Vagina (tissue), 2 donors: ENCODE data around the gene LIFR. TPM values are rescaled to one million over a fixed set of nuclear protein-coding genes. Genes with fewer than 3 reads are reported as not detected.

Source experiments
- DNase-seq, 2 donors: peaks; one replicate each; pipeline ENCODE4 v3.0.0-alpha.2; 2017; ENCODE audit errors: extremely low spot score in 2 of 2
- H3K27ac ChIP-seq: fragments of 200-600 bp; sonication (generic); one replicate; pipeline ENCODE4 v1.5.1; 2019
- H3K27me3 ChIP-seq: fragments of 200-600 bp; sonication (generic); one replicate; pipeline ENCODE4 v1.5.1; 2019
- H3K36me3 ChIP-seq, 2 donors: fragments of 200-600 bp; sonication (generic); one replicate each; pipeline ENCODE4 v1.5.1; 2017 to 2019
- H3K4me1 ChIP-seq: fragments of 200-600 bp; sonication (generic); one replicate; pipeline ENCODE4 v1.5.1; 2019
- H3K4me3 ChIP-seq, 2 donors: fragments of 200-600 bp; sonication (generic); 1 replicate in 1 of 2; 2 replicates in 1 of 2; pipeline ENCODE4 v1.5.1; 2016 to 2019
- H3K9me3 ChIP-seq: fragments of 200-600 bp; sonication (generic); one replicate; pipeline ENCODE4 v1.5.1; 2019
- POLR2A ChIP-seq, 2 donors: fragments of 450-650 bp; IDR thresholded peaks; one replicate each; pipeline ENCODE4 v1.6.1; 2017; ENCODE audit warnings: antibody characterized with exemption in 2 of 2, mild to moderate bottlenecking in 2 of 2, moderate library complexity in 2 of 2
- POLR2AphosphoS5 ChIP-seq, 2 donors: sonication (generic); formaldehyde crosslinking; IDR thresholded peaks; one replicate each; pipeline ENCODE4 v1.9.0; 2017; ENCODE audit warnings: antibody characterized with exemption in 2 of 2, mild to moderate bottlenecking in 2 of 2, low read depth in 1 of 2; ENCODE audit not compliant: insufficient read depth in 1 of 2
- intact Hi-C: fragments of 100-400 bp; cut with DNase I; formaldehyde crosslinking; loops from one replicate; pipeline ENCODE4 v1.15.1; 2023
- total RNA-seq: library from RNA; depleted of rRNA; stranded (reverse); fragments of >200 nt; gene quantifications from one replicate; pipeline ENCODE4 v1.2.3, GENCODE V29; 2016
- TF ChIP-seq, protein P1 (sequence below), 3 experiments: fragments of 450-650 bp in 2 of 3; fragments of 200-600 bp in 1 of 3; sonication (generic) in 1 of 3; IDR thresholded peaks; one replicate each; pipeline ENCODE4 v1.5.1; 2017 to 2019; ENCODE audit warnings: antibody characterized with exemption in 3 of 3, mild to moderate bottlenecking in 2 of 3, moderate library complexity in 2 of 3

Gene LIFR
- total RNA-seq, 1 donor from 2014 or later, result 63.3 TPM

DNA sequence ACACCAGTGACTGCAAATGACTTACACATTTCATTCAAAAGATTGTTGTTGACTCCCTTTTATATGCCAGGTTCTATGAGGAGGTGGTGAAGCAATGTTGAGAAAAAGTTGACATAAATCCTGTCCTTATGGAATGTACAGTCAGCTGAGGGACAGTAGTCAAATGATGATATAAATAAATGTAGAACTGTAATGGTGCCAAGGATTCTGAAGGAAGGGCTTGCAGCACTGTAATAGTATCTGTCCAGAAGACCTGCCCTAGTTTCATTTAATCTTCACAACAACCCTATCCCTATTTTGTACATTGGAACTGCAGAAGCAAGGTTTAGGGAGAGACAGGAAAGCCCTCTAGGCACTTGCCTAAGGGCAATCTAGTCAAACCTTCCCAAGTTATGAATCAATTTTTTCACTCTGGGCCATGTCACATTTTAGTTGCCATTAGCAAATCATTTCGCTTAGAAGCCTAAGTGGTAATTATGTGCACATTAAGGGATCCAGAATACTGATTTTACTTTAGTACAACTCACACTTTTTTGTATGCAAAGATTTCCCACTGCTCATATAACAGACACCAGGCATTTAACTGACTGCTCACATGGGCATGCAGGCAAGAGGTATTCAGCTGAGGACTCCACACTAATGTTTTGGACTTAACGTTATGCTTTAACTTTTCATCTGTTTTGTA is 34.5 kb upstream of the LIFR start:
- TF ChIP-seq, protein P1, sequence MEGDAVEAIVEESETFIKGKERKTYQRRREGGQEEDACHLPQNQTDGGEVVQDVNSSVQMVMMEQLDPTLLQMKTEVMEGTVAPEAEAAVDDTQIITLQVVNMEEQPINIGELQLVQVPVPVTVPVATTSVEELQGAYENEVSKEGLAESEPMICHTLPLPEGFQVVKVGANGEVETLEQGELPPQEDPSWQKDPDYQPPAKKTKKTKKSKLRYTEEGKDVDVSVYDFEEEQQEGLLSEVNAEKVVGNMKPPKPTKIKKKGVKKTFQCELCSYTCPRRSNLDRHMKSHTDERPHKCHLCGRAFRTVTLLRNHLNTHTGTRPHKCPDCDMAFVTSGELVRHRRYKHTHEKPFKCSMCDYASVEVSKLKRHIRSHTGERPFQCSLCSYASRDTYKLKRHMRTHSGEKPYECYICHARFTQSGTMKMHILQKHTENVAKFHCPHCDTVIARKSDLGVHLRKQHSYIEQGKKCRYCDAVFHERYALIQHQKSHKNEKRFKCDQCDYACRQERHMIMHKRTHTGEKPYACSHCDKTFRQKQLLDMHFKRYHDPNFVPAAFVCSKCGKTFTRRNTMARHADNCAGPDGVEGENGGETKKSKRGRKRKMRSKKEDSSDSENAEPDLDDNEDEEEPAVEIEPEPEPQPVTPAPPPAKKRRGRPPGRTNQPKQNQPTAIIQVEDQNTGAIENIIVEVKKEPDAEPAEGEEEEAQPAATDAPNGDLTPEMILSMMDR (IDR thresholded peaks at IDR 0.05), result no peak
- no peak for TF ChIP-seq POLR2AphosphoS5 (IDR thresholded peaks at IDR 0.05; ENCODE audit: insufficient read depth in 1 of 2, low read depth in 1 of 2)
- TF ChIP-seq POLR2A (IDR thresholded peaks at IDR 0.05), result no peak
- DNase-seq, result no peak
- no peaks in the 10 kb centered on the region for H3K4me1 ChIP-seq
- H3K27ac ChIP-seq, result no peak overlapping the region
- no peaks in the 10 kb centered on the region for H3K27me3 ChIP-seq
- no peaks in the 10 kb centered on the region for H3K9me3 ChIP-seq
- intact Hi-C loops, result no loop called here
- H3K36me3 ChIP-seq, result no peaks in the 10 kb centered on the region
- no peak overlapping the region for H3K4me3 ChIP-seq

DNA sequence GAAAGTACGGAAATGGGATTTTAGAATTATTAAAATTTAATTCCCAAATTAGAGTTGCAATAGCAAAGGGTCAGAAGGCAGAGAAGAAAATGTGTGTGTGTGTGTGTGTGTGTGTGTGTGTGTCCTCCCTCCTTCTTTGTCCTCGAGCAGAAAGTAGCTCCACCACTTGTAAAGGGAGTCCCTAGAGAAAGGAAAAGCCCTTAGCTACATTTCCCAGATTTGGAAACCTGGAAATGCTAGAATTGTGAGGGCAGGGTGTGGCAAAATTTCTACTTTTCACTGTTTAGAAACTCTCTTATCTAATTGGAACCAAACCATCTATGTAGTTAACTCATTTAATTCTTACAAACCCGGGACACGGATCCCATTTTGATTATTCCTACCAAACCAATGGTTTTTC is 33.2 kb upstream of the LIFR start:
- Histone ChIP-seq H3K4me1 (no peaks in the 10 kb centered on the region), H3K36me3 (no peaks in the 10 kb centered on the region), H3K27ac (no peak overlapping the region), H3K9me3 (no peaks in the 10 kb centered on the region), H3K27me3 (no peaks in the 10 kb centered on the region), H3K4me3 (no peak overlapping the region)
- intact Hi-C loops, result no loop called here
- TF ChIP-seq, protein P1 (IDR thresholded peaks at IDR 0.05), result no peak
- TF ChIP-seq POLR2A (IDR thresholded peaks at IDR 0.05), result no peak
- TF ChIP-seq POLR2AphosphoS5 (IDR thresholded peaks at IDR 0.05; ENCODE audit: insufficient read depth in 1 of 2, low read depth in 1 of 2), result no peak
- DNase-seq, result no peak

DNA sequence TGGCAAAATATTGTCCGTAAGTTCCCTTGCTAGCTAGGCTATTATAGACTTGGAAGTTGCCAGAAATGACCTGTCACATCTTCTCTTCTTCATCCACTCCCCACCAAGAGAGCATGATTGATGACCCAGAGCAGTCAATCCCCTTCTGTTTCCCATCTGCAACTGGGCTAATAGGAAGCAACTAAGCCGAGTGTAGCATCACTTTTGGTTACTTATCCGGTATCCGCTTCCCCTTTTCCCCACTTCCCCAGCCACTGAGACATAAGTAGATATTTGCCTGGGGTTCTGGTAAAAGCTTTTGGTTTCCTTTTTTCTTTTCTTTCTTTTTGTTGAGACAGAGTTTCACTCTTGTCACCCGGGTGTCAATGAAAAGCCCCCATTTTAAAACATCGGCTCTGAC is 29.4 kb upstream of the LIFR start:
- Histone ChIP-seq H3K27ac (no peak overlapping the region), H3K27me3 (no peaks in the 10 kb centered on the region), H3K36me3 (no peaks in the 10 kb centered on the region), H3K4me1 (no peaks in the 10 kb centered on the region), H3K9me3 (no peaks in the 10 kb centered on the region), H3K4me3 (no peak overlapping the region)
- intact Hi-C loops, result no loop called here
- TF ChIP-seq, protein P1 (IDR thresholded peaks at IDR 0.05), result no peak
- TF ChIP-seq POLR2AphosphoS5 (IDR thresholded peaks at IDR 0.05; ENCODE audit: insufficient read depth in 1 of 2, low read depth in 1 of 2) (no peak), POLR2A (IDR thresholded peaks at IDR 0.05) (no peak)
- no peak for DNase-seq

DNA sequence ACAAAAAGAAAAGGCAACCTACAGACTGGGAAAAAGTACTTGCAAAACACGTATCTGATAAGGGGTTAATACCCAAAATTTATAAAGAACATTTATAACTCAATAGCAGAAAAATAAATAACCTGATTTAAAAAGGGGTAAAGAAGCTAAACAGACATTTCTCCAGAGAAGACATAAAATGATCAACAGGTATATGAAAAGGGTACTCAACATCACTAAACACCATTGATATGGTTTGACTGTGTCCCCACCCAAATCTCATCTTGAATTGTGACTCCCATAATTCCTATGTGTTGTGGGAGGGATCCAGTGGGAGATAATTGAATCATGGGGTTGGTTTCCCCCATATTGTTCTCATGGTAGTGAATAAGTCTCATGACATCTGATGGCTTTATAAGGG is 27.1 kb upstream of the LIFR start:
- no peak for DNase-seq
- H3K27ac ChIP-seq, result no peak overlapping the region
- intact Hi-C loops, result no loop called here
- no peaks in the 10 kb centered on the region for H3K36me3 ChIP-seq
- no peaks in the 10 kb centered on the region for H3K9me3 ChIP-seq
- no peak overlapping the region for H3K4me3 ChIP-seq
- H3K4me1 ChIP-seq, result no peaks in the 10 kb centered on the region
- TF ChIP-seq, protein P1 (IDR thresholded peaks at IDR 0.05), result no peak
- TF ChIP-seq POLR2AphosphoS5 (IDR thresholded peaks at IDR 0.05; ENCODE audit: insufficient read depth in 1 of 2, low read depth in 1 of 2), result no peak
- TF ChIP-seq POLR2A (IDR thresholded peaks at IDR 0.05), result no peak
- H3K27me3 ChIP-seq, result no peaks in the 10 kb centered on the region

DNA sequence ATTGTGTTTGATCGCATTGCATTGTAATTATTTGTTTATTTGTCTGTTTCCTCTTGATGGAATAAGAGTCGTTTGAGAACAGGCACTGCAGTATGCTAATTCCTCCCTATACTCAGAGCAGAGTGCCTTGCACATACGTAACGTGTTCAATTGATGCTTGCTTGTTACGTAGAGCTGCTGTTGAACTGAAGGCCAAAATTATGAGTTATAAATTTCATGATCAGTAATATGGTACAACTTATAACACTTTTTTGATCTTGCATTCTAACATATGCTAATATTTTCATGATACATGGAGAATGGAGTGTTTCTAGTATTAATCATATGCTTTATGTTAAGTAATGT is 26.5 kb upstream of the LIFR start:
- intact Hi-C loops, result no loop called here
- Histone ChIP-seq H3K27ac (no peak overlapping the region), H3K4me3 (no peak overlapping the region), H3K9me3 (no peaks in the 10 kb centered on the region), H3K4me1 (no peaks in the 10 kb centered on the region), H3K36me3 (no peaks in the 10 kb centered on the region), H3K27me3 (no peaks in the 10 kb centered on the region)
- DNase-seq, result no peak
- TF ChIP-seq POLR2AphosphoS5 (IDR thresholded peaks at IDR 0.05; ENCODE audit: insufficient read depth in 1 of 2, low read depth in 1 of 2) (no peak), POLR2A (IDR thresholded peaks at IDR 0.05) (no peak)
- TF ChIP-seq, protein P1 (IDR thresholded peaks at IDR 0.05), result no peak
